ENCODE measurements around the gene SH3PXD2A. TPM values are rescaled to one million over a fixed set of nuclear protein-coding genes. Genes with fewer than 3 reads are reported as not detected.

The SH3PXD2A gene
- total RNA-seq, 1 experiment from 2014 or later, result 6.3 TPM

DNA sequence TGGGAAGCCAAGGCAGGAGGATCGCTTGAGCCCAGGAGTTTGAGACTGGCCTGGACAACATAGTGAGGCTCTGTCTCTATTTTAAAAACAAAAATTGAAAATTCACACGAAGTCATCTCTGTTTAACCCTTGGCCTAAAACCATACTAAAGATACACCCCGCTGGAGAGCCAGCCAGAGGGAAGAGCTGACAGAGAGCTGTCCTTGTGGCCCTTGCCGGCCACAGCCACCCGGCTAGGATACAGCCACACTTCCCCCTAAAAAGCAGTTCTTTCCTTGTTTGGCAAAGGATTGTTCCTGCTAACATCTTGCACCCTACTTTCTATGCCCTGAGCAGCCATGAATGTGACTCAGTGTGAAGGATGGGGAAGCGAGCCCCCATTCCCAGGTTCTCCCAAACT lies 49.6 kb downstream of the SH3PXD2A start:
- H3K36me3 Mint-ChIP-seq (ENCODE audit: insufficient read depth, unreplicated experiment), result no peaks in the 10 kb centered on the region
- Histone ChIP-seq H3K4me3 (ENCODE audit: low read depth, low read length) (no peak overlapping the region), H3K9me3 (no peaks in the 10 kb centered on the region), H3K4me1 (peaks cover 56% of the 10 kb centered on the region), H3K27me3 (replicated peaks; ENCODE audit: control insufficient read depth, insufficient read depth, low read length) (no peaks in the 10 kb centered on the region), H3K36me3 (ENCODE audit: control insufficient read depth, insufficient read depth, low read length) (peaks cover 1% of the 10 kb centered on the region; the same call in 1 of the 2 replicates)
- CTCF ChIA-PET, result interaction anchor here (1.0 kb wide), 1 partner anchor 24 kb away, joined by 4 read pairs; no protein-coding TSS in a partner anchor
- POLR2A ChIA-PET, result no interaction called here
- no peak overlapping the region for H3K4me3 Mint-ChIP-seq (ENCODE audit: unreplicated experiment)
- H3K4me1 Mint-ChIP-seq (ENCODE audit: low read depth, unreplicated experiment), result peaks cover 37% of the 10 kb centered on the region
- no TSS peak for BruUV-seq (replicated peaks)
- H3K27ac Mint-ChIP-seq (ENCODE audit: unreplicated experiment), result no peak overlapping the region
- no peak for DNase-seq
- TF ChIP-seq, protein P1, sequence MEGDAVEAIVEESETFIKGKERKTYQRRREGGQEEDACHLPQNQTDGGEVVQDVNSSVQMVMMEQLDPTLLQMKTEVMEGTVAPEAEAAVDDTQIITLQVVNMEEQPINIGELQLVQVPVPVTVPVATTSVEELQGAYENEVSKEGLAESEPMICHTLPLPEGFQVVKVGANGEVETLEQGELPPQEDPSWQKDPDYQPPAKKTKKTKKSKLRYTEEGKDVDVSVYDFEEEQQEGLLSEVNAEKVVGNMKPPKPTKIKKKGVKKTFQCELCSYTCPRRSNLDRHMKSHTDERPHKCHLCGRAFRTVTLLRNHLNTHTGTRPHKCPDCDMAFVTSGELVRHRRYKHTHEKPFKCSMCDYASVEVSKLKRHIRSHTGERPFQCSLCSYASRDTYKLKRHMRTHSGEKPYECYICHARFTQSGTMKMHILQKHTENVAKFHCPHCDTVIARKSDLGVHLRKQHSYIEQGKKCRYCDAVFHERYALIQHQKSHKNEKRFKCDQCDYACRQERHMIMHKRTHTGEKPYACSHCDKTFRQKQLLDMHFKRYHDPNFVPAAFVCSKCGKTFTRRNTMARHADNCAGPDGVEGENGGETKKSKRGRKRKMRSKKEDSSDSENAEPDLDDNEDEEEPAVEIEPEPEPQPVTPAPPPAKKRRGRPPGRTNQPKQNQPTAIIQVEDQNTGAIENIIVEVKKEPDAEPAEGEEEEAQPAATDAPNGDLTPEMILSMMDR (IDR thresholded peaks at IDR 0.05; ENCODE audit: insufficient read depth in 1 of 2, low read depth in 1 of 2, low read length in 1 of 2, severe bottlenecking in 1 of 2, unreplicated experiment in 1 of 2), result no peak
- H3K9me3 Mint-ChIP-seq (ENCODE audit: unreplicated experiment), result no peaks in the 10 kb centered on the region
- no peaks in the 10 kb centered on the region for H3K27me3 Mint-ChIP-seq (ENCODE audit: insufficient read depth, unreplicated experiment)
- intact Hi-C loops (cut with micrococcal nuclease; ENCODE audit: unreplicated experiment), result no loop called here

DNA sequence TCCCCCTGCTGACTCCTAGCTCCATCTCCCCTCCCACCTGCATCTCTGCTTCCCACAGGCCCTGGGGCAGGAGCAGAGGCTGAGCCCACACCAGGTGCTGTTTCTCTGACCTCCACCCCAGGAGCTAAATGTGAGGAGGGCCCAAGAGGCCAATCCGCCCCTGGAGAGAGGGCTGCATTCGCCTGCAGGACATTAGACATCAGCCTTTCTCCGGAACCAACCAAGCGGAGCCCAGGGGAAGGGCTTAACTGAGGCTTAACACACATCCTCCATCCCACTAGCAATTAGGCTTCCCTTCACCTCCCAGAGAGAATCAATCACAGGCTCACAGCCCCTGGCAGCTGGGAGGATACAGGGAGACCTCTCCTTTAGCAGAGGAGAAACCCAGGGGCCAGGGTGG lies 50.5 kb downstream of the SH3PXD2A start:
- H3K4me3 Mint-ChIP-seq (ENCODE audit: unreplicated experiment), result no peak overlapping the region
- ChIA-PET CTCF (no interaction called here), POLR2A (no interaction called here)
- Histone ChIP-seq H3K4me3 (ENCODE audit: low read depth, low read length) (no peak overlapping the region), H3K27me3 (replicated peaks; ENCODE audit: control insufficient read depth, insufficient read depth, low read length) (no peaks in the 10 kb centered on the region), H3K36me3 (ENCODE audit: control insufficient read depth, insufficient read depth, low read length) (peaks cover 1% of the 10 kb centered on the region; the same call in 1 of the 2 replicates), H3K9me3 (no peaks in the 10 kb centered on the region), H3K4me1 (peaks cover 65% of the 10 kb centered on the region)
- no peaks in the 10 kb centered on the region for H3K27me3 Mint-ChIP-seq (ENCODE audit: insufficient read depth, unreplicated experiment)
- BruUV-seq (replicated peaks), result no TSS peak
- H3K4me1 Mint-ChIP-seq (ENCODE audit: low read depth, unreplicated experiment), result peaks cover 46% of the 10 kb centered on the region
- TF ChIP-seq, protein P1 (IDR thresholded peaks at IDR 0.05; ENCODE audit: insufficient read depth in 1 of 2, low read depth in 1 of 2, low read length in 1 of 2, severe bottlenecking in 1 of 2, unreplicated experiment in 1 of 2), result no peak
- H3K27ac Mint-ChIP-seq (ENCODE audit: unreplicated experiment), result no peak overlapping the region
- intact Hi-C loops (cut with micrococcal nuclease; ENCODE audit: unreplicated experiment), result loop anchor here (1.0 kb wide), 1 partner anchor 11 kb away; no protein-coding TSS in a partner anchor
- DNase-seq, result no peak
- H3K36me3 Mint-ChIP-seq (ENCODE audit: insufficient read depth, unreplicated experiment), result peaks cover 4% of the 10 kb centered on the region
- H3K9me3 Mint-ChIP-seq (ENCODE audit: unreplicated experiment), result no peaks in the 10 kb centered on the region

DNA sequence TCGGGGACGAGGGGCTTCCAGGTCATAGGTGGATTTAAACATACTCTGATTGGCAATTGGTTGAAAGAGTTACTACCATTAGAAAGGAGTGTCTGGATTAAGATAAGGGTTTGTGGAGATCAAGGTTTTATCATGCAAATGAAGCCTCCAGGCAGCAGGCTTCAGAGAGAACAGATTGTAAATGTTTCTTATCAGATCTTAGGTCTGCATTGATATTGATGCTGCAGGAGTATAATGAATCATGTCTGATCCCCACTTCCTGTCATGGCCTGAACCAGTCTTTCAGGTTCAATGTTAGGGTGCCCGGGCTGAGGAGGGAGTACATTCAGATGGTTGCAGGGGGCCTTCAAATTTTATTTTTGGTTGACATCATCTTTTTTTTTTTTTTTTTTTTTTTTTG lies 51.4 kb downstream of the SH3PXD2A start:
- Mint-ChIP-seq H3K27me3 (ENCODE audit: insufficient read depth, unreplicated experiment) (no peaks in the 10 kb centered on the region), H3K4me3 (ENCODE audit: unreplicated experiment) (no peak overlapping the region), H3K4me1 (ENCODE audit: low read depth, unreplicated experiment) (peaks cover 55% of the 10 kb centered on the region), H3K9me3 (ENCODE audit: unreplicated experiment) (no peaks in the 10 kb centered on the region), H3K36me3 (ENCODE audit: insufficient read depth, unreplicated experiment) (peaks cover 4% of the 10 kb centered on the region), H3K27ac (ENCODE audit: unreplicated experiment) (no peak overlapping the region)
- intact Hi-C loops (cut with micrococcal nuclease; ENCODE audit: unreplicated experiment), result loop anchor here (1.0 kb wide), 1 partner anchor 10 kb away; no protein-coding TSS in a partner anchor
- H3K4me1 ChIP-seq, result peaks cover 74% of the 10 kb centered on the region
- POLR2A ChIA-PET, result no interaction called here
- DNase-seq, result peak in 1 of 2 experiments; percentile 29
- no TSS peak for BruUV-seq (replicated peaks)
- H3K36me3 ChIP-seq (ENCODE audit: control insufficient read depth, insufficient read depth, low read length), result peaks cover 1% of the 10 kb centered on the region; the same call in 1 of the 2 replicates
- TF ChIP-seq, protein P1 (IDR thresholded peaks at IDR 0.05; ENCODE audit: insufficient read depth in 1 of 2, low read depth in 1 of 2, low read length in 1 of 2, severe bottlenecking in 1 of 2, unreplicated experiment in 1 of 2), result no peak
- H3K27me3 ChIP-seq (replicated peaks; ENCODE audit: control insufficient read depth, insufficient read depth, low read length), result no peaks in the 10 kb centered on the region
- no peaks in the 10 kb centered on the region for H3K9me3 ChIP-seq
- CTCF ChIA-PET, result no interaction called here
- no peak overlapping the region for H3K4me3 ChIP-seq (ENCODE audit: low read depth, low read length)

Measured in Caco-2 (cell line).